ENCODE data around the gene IL1RAP. TPM values are rescaled to one million over a fixed set of nuclear protein-coding genes. Genes with fewer than 3 reads are reported as not detected.

The IL1RAP gene
- total RNA-seq, 2 experiments from 2014 or later, result 2.1 to 5.6 TPM

- no TSS peak for BruUV-seq (replicated peaks)
- Histone ChIP-seq H2AFZ (ENCODE audit: low read length) (no peak overlapping the region), H3K27ac (ENCODE audit: low read depth, low read length, poor library complexity, severe bottlenecking) (no peak overlapping the region), H3K4me2 (ENCODE audit: low read length) (no peak overlapping the region), H4K20me1 (ENCODE audit: insufficient read depth, low read length) (no peaks in the 10 kb centered on the region), H3K36me3 (ENCODE audit: insufficient read depth, low read length) (no peaks in the 10 kb centered on the region), H3K9me3 (ENCODE audit: low read length) (no peaks in the 10 kb centered on the region), H3K4me3 (ENCODE audit: low read depth, low read length, poor library complexity, severe bottlenecking) (no peak overlapping the region), H3K4me1 (ENCODE audit: insufficient read depth, low read length, poor library complexity, severe bottlenecking) (no peaks in the 10 kb centered on the region), H3K79me2 (ENCODE audit: insufficient read depth, low read depth, low read length) (no peaks in the 10 kb centered on the region), H3K9me2 (ENCODE audit: insufficient read depth, low read length) (no peaks in the 10 kb centered on the region)
- intact Hi-C loops (cut with micrococcal nuclease; ENCODE audit: unreplicated experiment), result no loop called here
- CTCF ChIA-PET (ENCODE audit: unreplicated experiment), result no interaction called here
- POLR2A ChIA-PET, result interaction anchor here (0.7 to 0.9 kb wide), 2 partner anchors 30 to 1911 kb away, joined by 4 to 6 read pairs; no protein-coding TSS in a partner anchor
- TF ChIP-seq EZH2phosphoT487 (IDR thresholded peaks at IDR 0.05; ENCODE audit: borderline replicate concordance, low read depth, low read length) (no peak), CTCF (conservative IDR thresholded peaks at IDR 0.05; ENCODE audit: low read length) (no peak)
- no peak for DNase-seq (ENCODE audit: low spot score)
Measured at GRCh38 chr3:190566043-190566933, 52.4 kb downstream of the IL1RAP start.

GRCh38 chr3:190568036-190568435 lies 54.2 kb downstream of the IL1RAP start:
- H3K4me2 ChIP-seq (ENCODE audit: low read length), result no peak overlapping the region
- H3K4me3 ChIP-seq (ENCODE audit: low read depth, low read length, poor library complexity, severe bottlenecking), result no peak overlapping the region
- TF ChIP-seq CTCF (conservative IDR thresholded peaks at IDR 0.05; ENCODE audit: low read length) (no peak), EZH2phosphoT487 (IDR thresholded peaks at IDR 0.05; ENCODE audit: borderline replicate concordance, low read depth, low read length) (no peak)
- intact Hi-C loops (cut with micrococcal nuclease; ENCODE audit: unreplicated experiment), result no loop called here
- no peak overlapping the region for H2AFZ ChIP-seq (ENCODE audit: low read length)
- no peak overlapping the region for H3K27ac ChIP-seq (ENCODE audit: low read depth, low read length, poor library complexity, severe bottlenecking)
- no peaks in the 10 kb centered on the region for H3K4me1 ChIP-seq (ENCODE audit: insufficient read depth, low read length, poor library complexity, severe bottlenecking)
- H3K9me2 ChIP-seq (ENCODE audit: insufficient read depth, low read length), result no peaks in the 10 kb centered on the region
- H3K36me3 ChIP-seq (ENCODE audit: insufficient read depth, low read length), result no peaks in the 10 kb centered on the region
- H4K20me1 ChIP-seq (ENCODE audit: insufficient read depth, low read length), result no peaks in the 10 kb centered on the region
- CTCF ChIA-PET (ENCODE audit: unreplicated experiment), result no interaction called here
- no TSS peak for BruUV-seq (replicated peaks)
- no peaks in the 10 kb centered on the region for H3K9me3 ChIP-seq (ENCODE audit: low read length)
- H3K79me2 ChIP-seq (ENCODE audit: insufficient read depth, low read depth, low read length), result no peaks in the 10 kb centered on the region
- POLR2A ChIA-PET, result no interaction called here
- no peak for DNase-seq (ENCODE audit: low spot score)

- Histone ChIP-seq H3K36me3 (ENCODE audit: insufficient read depth, low read length) (no peaks in the 10 kb centered on the region), H3K9me3 (ENCODE audit: low read length) (no peaks in the 10 kb centered on the region), H3K79me2 (ENCODE audit: insufficient read depth, low read depth, low read length) (no peaks in the 10 kb centered on the region), H3K4me1 (ENCODE audit: insufficient read depth, low read length, poor library complexity, severe bottlenecking) (no peaks in the 10 kb centered on the region), H3K4me2 (ENCODE audit: low read length) (no peak overlapping the region), H4K20me1 (ENCODE audit: insufficient read depth, low read length) (no peaks in the 10 kb centered on the region), H2AFZ (ENCODE audit: low read length) (no peak overlapping the region), H3K27ac (ENCODE audit: low read depth, low read length, poor library complexity, severe bottlenecking) (no peak overlapping the region), H3K9me2 (ENCODE audit: insufficient read depth, low read length) (no peaks in the 10 kb centered on the region), H3K4me3 (ENCODE audit: low read depth, low read length, poor library complexity, severe bottlenecking) (no peak overlapping the region)
- TF ChIP-seq CTCF (conservative IDR thresholded peaks at IDR 0.05; ENCODE audit: low read length) (no peak), EZH2phosphoT487 (IDR thresholded peaks at IDR 0.05; ENCODE audit: borderline replicate concordance, low read depth, low read length) (no peak)
- DNase-seq (ENCODE audit: low spot score), result no peak
- CTCF ChIA-PET (ENCODE audit: unreplicated experiment), result no interaction called here
- POLR2A ChIA-PET, result no interaction called here
- no TSS peak for BruUV-seq (replicated peaks)
- intact Hi-C loops (cut with micrococcal nuclease; ENCODE audit: unreplicated experiment), result no loop called here
Measured at GRCh38 chr3:190574473-190574872, 60.6 kb downstream of the IL1RAP start.
